BE2C (cell line): ENCODE measurements around the gene SATB1.

ENCODE experiments used
- DNase-seq: peaks from one replicate; pipeline ENCODE4 v3.0.0-alpha.2; 2020
- H3K27me3 ChIP-seq: fragments of 250-450 bp; sonication (Bioruptor Pico); 2 replicates; pipeline ENCODE4 v1.5.1; 2020; ENCODE audit warnings: mild to moderate bottlenecking
- H3K36me3 ChIP-seq: fragments of 250-450 bp; sonication (Bioruptor Pico); 2 replicates; pipeline ENCODE4 v1.5.1; 2020; ENCODE audit warnings: mild to moderate bottlenecking
- H3K4me1 ChIP-seq: fragments of 250-450 bp; sonication (Bioruptor Pico); 2 replicates; pipeline ENCODE4 v1.5.1; 2020
- H3K4me3 ChIP-seq: 2 replicates; pipeline ENCODE4 v1.5.1; 2011; ENCODE audit warnings: low read depth, low read length
- H3K9me3 ChIP-seq: fragments of 250-450 bp; sonication (Bioruptor Pico); 2 replicates; pipeline ENCODE4 v1.5.1; 2020
- CTCF ChIP-seq: IDR thresholded peaks from 2 replicates; pipeline ENCODE4 v1.5.1; 2012; ENCODE audit warnings: mild to moderate bottlenecking, low read depth, low read length

Gene SATB1

GRCh38 chr3:18417904-18418572, 7.1 kb downstream of the SATB1 start:
- no peak for DNase-seq

GRCh38 chr3:18416332-18416731, 8.8 kb downstream of the SATB1 start:
- Histone ChIP-seq H3K9me3 (no peaks in the 10 kb centered on the region), H3K36me3 (no peaks in the 10 kb centered on the region), H3K4me3 (no peak overlapping the region), H3K27me3 (no peaks in the 10 kb centered on the region), H3K4me1 (no peaks in the 10 kb centered on the region)
- no peak for DNase-seq
- no peak for TF ChIP-seq CTCF

More at GRCh38 chr3:18417904-18418572, 7.1 kb downstream of the SATB1 start:
- H3K4me1 ChIP-seq: no peaks in the 10 kb centered on the region
- no peak overlapping the region for H3K4me3 ChIP-seq
- H3K27me3 ChIP-seq: no peaks in the 10 kb centered on the region
- no peak for TF ChIP-seq CTCF
- no peaks in the 10 kb centered on the region for H3K36me3 ChIP-seq
- no peaks in the 10 kb centered on the region for H3K9me3 ChIP-seq

GRCh38 chr3:18415839-18416238, 9.3 kb downstream of the SATB1 start:
- no peak for TF ChIP-seq CTCF
- Histone ChIP-seq H3K4me3 (no peak overlapping the region), H3K4me1 (no peaks in the 10 kb centered on the region), H3K9me3 (no peaks in the 10 kb centered on the region), H3K27me3 (no peaks in the 10 kb centered on the region), H3K36me3 (no peaks in the 10 kb centered on the region)
- no peak for DNase-seq

DNA sequence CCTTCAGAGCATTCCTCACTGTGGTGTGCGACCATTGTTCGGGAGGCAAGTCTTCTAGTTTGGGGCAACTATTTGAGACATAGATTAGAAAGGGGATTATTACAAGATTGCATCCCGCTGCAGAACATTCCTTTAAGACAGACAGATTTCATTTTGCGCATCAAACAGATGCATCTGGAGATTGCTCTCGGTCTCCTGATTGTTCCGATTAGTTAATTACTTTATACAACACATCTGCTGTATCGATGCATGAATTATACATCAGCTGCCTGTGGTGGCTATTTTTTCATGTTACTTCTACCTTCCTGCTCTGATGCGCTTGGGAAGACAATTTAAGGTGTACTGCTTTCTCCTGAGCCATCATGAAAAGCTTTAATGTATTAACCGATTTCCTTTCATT, 10.0 kb downstream of the SATB1 start:
- Histone ChIP-seq H3K4me3 (no peak overlapping the region), H3K4me1 (no peaks in the 10 kb centered on the region), H3K27me3 (no peaks in the 10 kb centered on the region), H3K36me3 (no peaks in the 10 kb centered on the region), H3K9me3 (no peaks in the 10 kb centered on the region)
- no peak for DNase-seq
- no peak for TF ChIP-seq CTCF

GRCh38 chr3:18412684-18413083, 12.5 kb downstream of the SATB1 start:
- H3K4me3 ChIP-seq: no peak overlapping the region
- no peaks in the 10 kb centered on the region for H3K9me3 ChIP-seq
- DNase-seq: no peak
- H3K4me1 ChIP-seq: no peaks in the 10 kb centered on the region
- H3K27me3 ChIP-seq: no peaks in the 10 kb centered on the region
- no peaks in the 10 kb centered on the region for H3K36me3 ChIP-seq
- no peak for TF ChIP-seq CTCF

DNA sequence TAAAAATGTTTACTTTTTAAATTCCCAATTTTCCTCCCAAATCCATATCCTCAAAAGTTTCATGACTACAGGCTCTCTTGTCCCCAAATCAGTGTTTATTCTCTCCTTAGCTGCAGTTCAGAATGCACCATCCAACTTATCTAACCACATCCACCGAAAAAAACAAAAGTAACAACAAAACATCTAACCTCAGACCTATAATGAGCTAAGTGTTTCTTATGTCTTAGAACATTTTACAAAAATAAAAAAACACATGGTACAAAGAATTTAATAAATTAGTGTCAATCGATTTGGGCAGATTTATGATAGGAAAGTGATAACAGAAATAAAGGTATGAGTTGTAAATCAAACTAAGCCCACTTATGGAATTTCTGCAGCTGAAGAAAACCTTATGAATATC, 13.6 kb downstream of the SATB1 start:
- no peak for TF ChIP-seq CTCF
- no peaks in the 10 kb centered on the region for H3K9me3 ChIP-seq
- H3K4me3 ChIP-seq: no peak overlapping the region
- H3K4me1 ChIP-seq: no peaks in the 10 kb centered on the region
- H3K36me3 ChIP-seq: no peaks in the 10 kb centered on the region
- no peaks in the 10 kb centered on the region for H3K27me3 ChIP-seq
- no peak for DNase-seq
